DMS53 (cell line): ENCODE measurements around the gene EPN2.

Experiments used
- DNase-seq: peaks from one replicate; lab custom pipeline; 2025; lab: John Stamatoyannopoulos, UW

EPN2 gene

DNA sequence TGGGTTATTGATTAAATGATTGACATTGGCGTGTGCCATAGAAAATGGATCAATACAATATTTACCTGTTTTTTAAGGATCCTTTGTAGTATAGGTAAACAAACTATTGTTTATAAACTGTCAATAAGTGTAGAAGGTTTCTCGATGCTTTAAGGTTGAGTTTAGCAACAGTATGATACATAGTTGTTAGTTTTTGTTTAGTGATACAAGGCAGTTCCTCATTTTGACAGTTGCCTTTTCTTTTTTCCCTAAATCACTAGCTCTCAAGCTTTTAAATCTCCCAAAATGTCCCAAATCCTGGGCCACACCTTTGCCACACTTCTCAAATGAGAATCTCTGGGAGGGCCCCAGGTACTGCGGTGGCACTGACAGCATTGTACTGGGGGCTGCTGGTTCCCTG is 57.3 kb downstream of the EPN2 start:
- no peak for DNase-seq

DNA sequence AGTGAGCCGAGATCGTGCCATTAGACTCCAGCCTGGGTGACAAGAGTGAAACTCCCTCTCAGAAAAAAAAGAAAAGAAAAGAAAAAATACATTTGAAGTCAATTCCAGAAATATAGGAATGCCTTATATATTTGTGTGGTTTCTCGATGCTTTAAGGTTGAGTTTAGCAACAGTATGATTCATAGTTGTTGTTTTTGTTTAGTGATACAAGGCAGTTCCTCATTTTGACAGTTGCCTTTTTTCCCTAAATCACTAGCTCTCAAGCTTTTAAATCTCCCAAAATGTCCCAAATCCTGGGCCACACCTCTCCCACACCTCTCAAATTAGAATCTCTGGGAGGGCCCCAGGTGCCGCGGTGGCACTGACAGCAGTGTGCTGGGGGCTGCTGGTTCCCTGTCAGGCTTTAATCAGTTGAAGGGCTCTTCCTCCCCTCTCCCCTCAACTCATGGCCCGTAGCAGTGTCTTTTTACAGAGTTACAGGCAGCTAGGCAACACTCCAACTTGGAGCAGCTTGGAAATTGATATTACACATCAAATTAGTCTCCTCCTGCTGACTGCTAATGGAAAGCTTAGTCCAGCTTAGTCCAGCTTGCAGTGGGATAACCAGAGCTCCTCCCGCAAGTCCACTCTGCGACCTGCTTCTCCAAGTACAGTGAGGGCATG is 58.4 kb downstream of the EPN2 start:
- DNase-seq = no peak

DNA sequence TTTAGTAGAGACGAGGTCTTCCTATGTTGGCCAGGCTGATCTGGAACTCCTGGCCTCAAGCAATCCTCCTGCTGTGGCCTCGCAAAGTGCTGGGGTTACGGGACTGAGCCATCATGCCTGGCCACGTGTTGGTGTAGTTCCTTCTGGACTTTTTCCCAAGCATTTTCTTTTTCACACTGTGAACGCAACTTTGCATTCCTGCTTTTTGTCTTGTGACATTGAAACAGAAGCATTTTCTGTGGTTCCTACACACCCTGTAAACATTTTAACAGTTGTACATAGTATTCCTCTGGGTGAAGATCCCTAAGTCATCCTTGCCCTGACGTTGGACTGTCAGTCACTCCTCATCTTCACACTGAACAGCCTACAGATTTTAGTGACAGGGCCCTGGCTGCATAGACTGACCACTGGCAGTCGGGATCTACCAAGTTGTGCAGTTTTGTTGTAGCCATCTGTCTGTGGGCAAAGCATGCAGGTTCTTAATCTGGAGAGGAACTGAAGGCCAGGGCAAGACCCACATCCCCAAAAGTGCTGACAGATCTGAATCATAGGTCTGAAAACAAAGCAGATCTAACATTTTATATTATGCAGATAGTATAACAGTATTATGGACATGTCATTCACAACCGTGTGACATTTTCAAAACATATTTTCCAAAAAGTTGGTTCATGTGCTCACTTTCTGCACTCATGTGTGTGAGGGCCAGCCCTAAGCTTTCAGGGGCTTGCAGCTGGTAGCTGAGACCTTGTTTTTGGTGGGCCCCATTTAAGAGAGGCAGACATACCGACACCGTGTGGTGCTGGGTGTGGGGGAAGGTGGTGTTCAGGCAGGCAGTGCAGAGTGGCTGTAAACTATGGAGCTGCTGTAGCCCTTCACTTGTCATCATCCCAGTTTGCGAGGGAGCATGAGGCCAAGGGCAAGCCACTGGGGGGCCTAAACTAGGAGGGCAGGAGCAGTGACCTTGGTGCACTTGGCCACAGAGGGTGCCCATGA is 59.9 kb downstream of the EPN2 start:
- DNase-seq = no peak

DNA sequence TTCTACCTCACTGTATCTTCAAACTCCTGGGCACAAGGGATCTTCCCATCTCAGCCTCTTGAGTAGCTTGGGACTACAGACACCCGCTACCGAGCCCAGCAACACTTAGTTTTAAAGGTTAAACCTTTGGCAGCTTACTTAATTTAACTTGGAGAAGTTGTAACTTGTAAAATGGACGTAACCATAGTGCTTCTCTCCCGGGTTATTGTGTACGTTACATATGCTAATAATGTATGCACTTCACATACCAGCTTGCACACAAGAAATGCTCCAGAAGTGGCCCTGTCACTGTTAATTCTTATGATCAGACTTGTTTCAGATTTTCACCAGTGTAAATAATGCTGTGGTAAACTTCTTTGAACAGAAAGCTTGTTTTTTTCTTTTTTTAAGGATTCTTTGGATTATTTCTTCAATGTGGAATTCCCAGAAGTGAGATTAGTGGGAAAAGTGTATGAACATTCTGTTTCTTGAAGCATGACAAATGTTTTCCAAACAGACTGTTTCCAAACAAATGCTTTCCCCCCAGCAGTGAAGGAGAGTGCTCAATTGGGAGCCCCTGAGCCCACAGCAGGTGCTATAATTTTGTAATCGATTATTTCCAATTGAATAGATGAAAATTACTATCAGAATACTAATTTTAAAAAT is 61.5 kb downstream of the EPN2 start:
- no peak for DNase-seq

DNA sequence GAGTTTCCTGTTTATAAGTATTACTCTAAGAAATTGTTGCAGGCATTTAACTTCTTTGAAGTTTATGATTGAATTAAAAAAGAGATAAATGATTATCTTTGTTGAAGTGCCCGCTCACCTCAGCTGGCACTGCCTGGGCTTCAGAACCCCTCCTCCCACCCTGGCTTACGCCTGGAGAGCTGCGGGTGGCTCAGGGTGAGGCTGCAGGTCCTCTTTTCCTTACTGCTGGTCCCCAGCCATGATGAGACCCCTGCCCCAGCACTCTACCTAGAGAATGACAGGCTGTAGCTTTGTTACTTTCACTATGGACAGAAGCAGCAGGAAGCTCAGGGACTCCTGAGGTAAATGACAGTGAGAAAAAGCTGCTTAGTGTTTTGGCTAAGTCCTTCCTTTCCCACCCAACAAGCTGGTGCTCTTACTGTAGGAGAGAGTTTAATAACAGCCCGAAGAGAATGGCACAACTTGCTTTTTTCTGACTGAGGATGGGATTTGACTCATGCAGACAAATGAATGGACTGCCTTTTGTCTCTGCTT is 62.1 kb downstream of the EPN2 start:
- no peak for DNase-seq

DNA sequence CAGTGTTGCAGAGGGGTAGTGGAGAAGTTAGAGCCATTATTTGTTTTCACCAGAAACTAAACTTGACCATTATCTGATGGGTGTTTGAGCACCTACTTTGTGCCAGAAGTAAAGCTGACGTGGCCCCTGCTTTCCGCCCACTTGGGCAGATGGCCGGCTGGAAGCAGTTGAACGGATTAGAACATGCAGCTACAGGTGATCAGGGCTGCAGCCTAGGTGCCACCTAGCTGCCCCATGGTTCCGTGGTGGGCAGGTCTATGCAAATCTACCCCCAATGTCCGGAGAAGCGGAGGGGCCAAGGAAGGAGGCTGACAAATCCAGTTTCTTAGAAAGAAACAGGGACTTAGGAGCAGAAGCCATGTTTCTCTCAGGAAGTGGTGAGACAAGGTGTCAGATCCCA is 62.7 kb downstream of the EPN2 start:
- DNase-seq = no peak

DNA sequence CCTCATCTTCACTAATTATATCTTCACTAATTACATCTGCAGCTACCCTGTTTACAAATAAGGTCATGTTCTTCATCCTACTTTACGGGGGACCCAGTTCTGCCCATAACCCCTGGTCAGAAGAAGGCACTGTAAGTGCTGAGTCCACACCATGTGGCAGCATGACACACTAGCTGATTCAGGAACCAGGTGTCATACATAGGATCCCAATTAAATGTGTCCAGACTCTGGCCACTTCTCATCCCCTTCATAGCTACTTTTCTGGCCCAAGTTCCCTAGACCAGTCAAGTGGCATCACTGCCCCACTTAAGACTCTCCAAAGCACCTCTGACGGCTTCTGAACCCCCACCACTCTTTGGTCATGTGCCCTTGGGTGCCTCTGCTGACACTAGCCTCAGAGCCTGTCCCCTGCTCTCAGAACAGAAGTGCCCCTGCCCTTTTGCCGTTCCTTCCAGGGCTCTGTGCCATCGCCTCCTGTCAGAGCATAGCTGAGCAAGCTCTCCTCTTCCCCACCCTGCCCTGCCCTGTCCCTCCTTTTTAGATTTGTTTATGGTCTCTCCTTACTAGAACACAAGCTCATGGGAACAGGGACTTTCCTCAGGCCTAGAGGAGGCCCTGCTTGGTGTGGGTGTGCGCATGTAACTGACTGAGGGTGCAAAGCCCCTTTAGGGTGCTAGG is 64.2 kb downstream of the EPN2 start:
- no peak for DNase-seq

DNA sequence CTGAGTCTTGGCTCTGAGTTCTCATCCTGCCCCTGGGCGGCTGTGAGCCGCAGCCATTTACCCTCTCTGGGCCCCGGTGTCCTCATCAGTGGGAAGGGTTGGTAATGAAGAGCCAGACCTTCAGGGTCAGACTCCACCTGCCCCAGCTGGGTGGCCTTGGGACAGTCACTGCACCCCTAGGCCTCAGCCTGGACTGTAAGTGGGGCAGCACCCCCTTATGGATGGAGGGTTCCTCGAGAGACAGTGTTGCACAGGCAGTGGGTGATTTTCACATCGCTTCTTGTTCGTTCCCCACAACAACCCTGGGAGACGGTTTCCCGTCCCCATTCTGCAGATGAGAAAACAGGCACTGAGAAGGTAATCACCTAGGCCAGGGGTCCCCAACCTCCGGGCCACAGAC is 64.8 kb downstream of the EPN2 start:
- no peak for DNase-seq

DNA sequence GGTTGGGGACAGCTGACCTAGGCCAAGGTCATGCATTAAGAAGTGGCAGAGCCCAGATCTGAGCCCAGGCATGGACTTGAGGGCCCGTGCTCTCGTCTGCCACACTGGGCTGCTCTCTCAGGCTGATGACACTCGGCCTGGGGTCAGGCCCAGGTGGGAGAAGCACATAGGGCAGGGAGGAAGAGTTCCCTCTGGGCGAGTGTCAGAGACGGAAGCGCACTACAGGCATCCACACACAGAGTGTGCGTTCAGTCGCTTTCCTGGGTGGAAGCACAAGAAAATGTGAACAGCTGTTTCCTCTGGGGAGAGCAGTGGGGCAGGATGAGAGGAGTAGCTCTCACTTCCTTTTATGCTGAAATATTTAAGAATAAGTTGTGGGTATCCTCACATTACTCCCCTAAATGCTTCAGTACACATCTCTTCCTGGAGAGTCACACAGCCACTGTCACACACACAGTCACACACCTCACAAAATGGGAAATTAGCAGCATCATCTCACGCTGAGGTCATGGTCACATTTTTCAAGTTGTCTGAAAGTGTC is 65.7 kb downstream of the EPN2 start:
- no peak for DNase-seq

DNA sequence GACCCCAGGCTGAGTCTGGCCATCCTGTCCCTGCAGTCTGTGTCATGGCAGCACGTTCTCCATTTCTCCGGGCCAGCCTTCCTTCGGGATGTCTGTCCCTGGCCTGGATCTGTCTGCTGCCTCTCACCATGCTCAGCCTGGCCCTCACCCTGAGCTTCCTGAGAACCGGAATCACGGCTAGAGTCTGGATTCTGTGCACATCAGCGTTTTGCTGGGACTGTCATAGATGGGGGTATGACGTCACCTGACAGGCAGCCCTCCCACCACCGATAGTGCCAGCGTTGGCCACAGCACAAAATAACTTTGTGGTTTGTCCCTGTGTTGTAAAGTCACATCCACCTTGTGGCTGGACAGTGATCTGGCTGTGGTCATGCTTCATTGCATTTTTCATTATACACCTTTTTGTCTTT is 66.2 kb downstream of the EPN2 start:
- no peak for DNase-seq

DNA sequence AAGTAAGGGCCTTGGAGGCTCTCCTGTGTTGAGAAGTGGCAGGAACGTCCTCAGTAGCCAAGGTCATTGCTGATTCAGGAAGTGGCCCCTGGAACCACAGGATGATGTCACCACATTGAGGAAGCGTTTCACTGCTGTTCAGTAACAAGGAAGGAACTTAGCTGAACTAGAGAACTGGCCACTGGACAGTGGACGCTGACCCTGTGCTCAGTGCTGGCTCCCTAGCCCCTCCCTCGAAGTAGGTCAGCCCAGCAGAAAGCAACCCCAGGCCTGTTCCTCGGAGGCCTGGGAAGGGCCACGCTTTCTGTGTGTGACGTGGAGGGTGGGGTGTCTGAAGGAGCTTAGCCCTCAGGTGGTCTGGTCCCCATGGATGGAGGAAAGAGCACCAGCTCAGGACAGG is 67.0 kb downstream of the EPN2 start:
- DNase-seq = peak; percentile 69

DNA sequence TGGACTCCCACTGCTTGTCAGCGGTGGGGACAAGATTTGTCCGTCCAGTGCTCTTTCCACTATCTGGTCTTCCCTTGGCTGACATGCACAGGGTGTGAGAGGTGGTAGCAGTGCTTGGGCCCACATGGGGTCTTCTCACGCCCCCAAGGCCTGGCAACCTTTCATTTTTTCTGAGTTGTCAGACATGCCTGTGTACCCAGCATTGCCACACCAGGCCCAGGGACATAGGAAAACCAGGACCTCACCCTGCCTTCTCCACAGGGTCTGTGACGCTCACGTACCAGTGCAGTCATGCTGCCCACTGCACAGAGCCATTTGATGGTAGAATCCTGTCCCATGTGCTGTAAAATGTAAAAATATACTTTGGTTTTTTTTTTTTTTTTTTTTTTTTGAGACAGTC is 67.6 kb downstream of the EPN2 start:
- DNase-seq = no peak

DNA sequence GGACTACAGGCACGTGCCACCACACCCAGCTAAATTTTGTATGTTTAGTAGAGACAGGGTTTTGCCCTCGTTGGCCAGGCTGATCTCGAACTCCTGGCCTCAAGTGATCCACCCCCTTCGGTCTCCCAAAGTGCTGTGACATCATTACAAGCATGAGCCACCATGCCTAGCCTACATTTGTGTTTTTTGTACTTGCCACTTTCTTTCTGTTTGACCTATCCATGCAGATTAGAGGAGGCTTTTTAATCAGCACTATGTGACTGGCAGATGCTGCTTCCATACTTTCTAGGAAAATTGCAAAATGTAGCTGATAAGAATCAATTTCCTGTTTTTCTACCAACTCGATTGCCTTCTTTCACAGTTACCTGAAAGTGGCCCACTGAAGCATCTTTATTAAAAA is 68.1 kb downstream of the EPN2 start:
- no peak for DNase-seq

DNA sequence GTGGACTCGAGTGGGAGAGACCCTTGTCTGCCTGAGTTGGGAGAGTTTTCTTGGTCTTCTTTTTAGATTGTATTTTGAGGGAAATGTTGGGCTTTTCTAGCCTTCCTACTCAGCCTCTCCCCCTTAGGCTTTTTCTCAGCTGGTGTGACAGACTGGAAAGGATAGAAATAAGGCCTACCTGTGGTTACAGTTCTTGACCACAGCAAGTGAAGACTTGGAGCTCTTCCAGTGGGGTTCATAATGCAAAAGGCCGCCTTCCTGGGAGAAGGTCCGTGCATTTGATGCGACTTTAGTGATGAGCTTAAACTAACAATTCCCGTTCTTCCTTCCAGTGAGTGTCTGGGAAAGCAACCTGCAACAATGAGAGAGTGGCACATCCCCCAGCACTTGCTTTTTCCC is 68.6 kb downstream of the EPN2 start:
- no peak for DNase-seq

DNA sequence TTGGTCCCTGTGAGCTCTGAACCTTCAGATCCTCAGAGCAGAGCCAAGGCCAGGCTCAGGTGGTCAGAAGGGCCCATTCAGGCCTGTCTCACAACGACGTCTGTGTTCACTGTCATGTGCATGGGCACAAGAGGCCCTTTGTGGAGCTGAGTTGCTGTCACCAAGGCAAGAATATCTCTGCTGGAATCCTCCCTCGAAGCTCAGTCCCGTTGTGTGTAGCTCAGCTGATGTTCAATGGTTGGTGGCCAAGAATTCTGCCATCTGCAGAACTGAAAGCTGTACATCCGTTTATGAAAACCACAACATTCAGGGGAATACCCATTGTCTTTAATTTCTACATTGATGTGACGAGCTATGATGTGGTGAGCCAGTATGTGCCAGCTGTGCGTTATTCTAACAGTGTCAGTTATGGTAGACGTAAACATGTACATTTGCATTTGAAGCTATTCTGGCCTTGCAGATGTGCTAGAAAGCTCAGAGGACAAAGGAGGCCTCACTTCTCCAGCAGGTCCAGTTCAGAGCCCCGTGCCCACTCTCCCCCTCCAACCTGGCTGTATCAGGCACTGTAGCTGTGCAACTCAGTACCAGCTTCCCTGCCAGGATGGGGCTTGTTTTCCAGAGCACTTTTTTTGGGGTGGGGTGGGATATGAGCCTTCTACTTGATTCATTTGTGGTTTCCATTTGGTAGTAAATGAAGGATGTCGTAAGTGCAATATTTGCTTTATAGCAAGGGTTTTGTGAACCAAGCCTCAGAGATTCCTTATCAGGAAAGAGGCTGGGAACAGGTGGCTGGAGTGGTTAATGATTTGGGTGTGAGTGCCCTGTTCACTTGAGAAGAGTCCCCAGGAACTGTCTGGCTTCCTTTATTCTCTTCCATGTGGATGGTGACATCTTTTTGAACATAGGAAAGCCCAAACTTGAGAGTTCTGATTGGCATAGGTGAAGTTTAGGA is 69.3 kb downstream of the EPN2 start:
- DNase-seq = no peak

DNA sequence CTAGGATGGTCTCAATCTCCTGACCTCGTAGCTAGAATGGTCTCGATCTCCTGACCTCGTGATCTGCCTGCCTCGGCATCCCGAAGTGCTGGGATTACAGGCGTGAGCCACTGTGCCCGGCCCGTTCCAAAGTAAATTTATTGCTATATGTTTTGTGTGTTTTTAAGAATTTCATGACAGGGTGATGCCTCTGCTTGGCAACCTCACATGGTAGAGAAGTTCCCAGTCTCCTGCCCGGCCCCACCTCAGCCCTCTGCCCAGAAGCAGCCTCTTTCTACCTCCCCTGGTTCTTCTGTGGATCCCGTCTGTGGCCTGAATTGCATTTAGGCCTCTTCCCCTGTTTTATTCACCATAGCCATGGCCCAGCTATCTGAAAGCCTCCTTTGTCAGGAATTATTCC is 70.4 kb downstream of the EPN2 start:
- DNase-seq = no peak

DNA sequence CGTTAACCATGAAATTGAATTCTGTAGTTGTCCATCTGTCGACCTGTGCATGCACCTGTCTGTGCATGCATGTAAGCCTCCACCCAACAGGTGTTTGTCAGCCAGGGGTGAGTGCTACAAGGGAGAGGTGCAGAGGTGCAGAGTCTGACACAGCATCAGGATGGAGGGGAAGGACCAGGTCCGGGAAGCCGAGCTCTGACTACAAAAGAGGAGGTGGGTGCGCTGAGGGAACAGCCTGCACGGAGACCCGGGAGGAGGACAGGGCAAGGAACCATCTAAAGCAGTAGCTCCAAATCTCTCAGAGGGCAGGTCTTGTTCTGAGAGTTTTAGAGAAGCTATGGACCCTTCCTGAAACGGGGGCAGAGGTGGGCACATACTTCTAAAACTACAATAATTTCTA is 71.2 kb downstream of the EPN2 start:
- no peak for DNase-seq

DNA sequence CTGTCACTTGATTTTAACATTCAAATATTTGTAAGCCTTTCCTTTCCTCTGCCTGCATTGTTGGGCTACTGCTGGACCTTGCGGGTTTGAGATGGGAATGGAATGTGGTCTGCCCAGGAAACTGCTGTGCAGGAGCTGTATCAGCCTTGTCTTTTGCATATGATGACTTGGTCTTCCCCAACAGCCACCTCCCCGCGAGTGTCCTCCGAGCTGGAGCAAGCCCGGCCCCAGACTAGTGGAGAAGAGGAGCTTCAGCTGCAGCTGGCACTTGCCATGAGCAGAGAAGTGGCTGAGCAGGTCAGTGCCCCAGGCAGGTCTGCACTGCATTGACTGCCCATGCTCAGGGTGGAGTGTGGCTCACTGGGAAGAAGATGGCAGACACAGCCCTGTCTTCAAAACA is 72.5 kb downstream of the EPN2 start:
- DNase-seq = no peak

DNA sequence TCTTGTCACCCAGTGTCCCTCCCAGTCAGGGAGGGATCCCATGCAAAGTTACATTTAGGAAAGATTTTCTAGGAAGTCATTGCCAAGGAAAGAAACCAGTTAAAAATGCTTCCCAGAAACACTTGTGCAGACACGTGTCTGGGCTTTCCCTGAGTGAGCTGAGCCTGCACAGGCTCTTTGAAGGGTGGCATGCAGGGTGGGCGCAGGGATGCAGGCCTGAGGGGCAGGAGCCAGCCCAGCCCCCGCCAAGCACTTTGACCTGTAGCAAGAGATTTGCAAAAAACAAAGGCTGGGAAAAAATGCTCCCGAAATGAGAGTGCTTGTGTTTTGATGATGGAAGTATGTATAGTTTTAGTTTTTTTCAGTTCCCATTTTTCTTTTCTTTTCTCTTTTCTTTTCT is 73.0 kb downstream of the EPN2 start:
- DNase-seq = no peak

DNA sequence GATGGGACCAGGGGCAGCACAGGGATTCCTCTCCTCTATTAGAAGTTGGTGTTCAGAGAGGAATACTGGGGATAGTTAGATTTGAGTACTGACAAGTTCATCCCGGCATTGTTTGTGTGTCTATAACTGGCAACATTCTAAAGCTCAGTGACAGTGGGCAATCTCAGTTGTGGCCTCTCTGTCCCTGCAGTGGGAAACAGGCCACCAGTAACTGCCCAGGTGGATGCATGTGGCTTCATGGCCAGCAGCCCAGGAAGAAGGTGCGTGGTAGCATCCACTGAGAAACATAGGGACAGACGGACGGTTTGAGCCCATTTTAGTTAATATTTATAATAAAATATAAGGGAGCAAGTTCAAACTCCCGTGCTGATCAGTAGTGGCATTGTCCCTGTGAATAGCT is 73.8 kb downstream of the EPN2 start:
- no peak for DNase-seq
